Measurements from ENCODE around the gene ZC3H10. TPM values are rescaled to one million over a fixed set of nuclear protein-coding genes. Genes with fewer than 3 reads are reported as not detected.

Gene ZC3H10
- total and polyA plus RNA-seq, 2 of the 8 experiments (the other 6 are each of a cell fraction or from before 2014, with no cell fraction given) = 4.0 to 11.2 TPM

DNA sequence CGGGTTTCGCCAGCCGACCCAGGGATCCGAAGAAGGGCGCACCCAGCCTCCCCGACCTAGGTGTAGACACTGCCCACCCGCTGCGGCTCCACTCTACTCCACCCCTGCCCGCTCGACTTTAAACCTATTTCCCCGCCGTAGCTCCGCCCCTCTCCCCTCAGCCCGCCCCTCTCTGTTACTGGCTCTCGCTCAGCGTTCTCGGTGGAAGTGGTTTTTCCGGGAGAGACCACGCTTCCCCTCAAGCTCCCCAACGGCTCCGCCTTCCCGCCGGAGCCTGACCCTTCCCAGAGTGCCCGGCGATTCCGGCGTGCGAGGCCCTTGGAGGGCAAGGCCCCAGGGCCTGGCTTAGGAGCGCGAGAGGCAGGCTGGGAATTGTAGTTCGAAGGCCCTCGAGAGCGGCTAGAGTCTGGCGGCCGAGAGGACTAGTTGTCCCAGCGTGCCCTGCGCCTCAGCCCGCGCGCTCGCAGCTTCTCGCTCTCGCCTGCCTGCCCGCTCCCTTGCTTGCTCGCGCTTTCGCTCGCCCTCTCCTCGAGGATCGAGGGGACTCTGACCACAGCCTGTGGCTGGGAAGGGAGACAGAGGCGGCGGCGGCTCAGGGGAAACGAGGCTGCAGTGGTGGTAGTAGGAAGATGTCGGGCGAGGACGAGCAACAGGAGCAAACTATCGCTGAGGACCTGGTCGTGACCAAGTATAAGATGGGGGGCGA lies 13.8 kb upstream of the ZC3H10 start, which contains the start of gene PA2G4 (continued):
- TF ChIP-seq RNF2 (IDR thresholded peaks at IDR 0.05; ENCODE audit: borderline replicate concordance, low read depth, low read length, missing control alignments, poor library complexity, severe bottlenecking) (no peak), TAF1 (IDR thresholded peaks at IDR 0.05; ENCODE audit: low read depth, low read length) (peak; percentile 66; the same call in 1 of the 2 replicates), FOSL1 (IDR thresholded peaks at IDR 0.05; ENCODE audit: insufficient read depth, low read depth, low read length) (no peak), USF2 (IDR thresholded peaks at IDR 0.05; ENCODE audit: low read length) (no peak), PHF8 (conservative IDR thresholded peaks at IDR 0.05; ENCODE audit: low read depth, low read length) (peak; percentile 73), CTCF (IDR thresholded peaks at IDR 0.05; ENCODE audit: control extremely low read depth in 1 of 3, insufficient read depth in 1 of 3, low read depth in 1 of 3, low read length in 3 of 3) (no peak), CREB1 (IDR thresholded peaks at IDR 0.05) (peak; percentile 65), SP1 (IDR thresholded peaks at IDR 0.05; ENCODE audit: low read depth, low read length) (no peak), SP2 (IDR thresholded peaks at IDR 0.05; ENCODE audit: low read length) (no peak), CHD1 (IDR thresholded peaks at IDR 0.05; ENCODE audit: low read depth, low read length) (no peak), JUN (IDR thresholded peaks at IDR 0.05; ENCODE audit: low read depth, low read length) (no peak), JUND (IDR thresholded peaks at IDR 0.05; ENCODE audit: low read length) (no peak), KDM4A (IDR thresholded peaks at IDR 0.05; ENCODE audit: low read depth, low read length, severe bottlenecking) (peak; percentile 53)
- TF ChIP-seq, protein P1, sequence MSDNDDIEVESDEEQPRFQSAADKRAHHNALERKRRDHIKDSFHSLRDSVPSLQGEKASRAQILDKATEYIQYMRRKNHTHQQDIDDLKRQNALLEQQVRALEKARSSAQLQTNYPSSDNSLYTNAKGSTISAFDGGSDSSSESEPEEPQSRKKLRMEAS (IDR thresholded peaks at IDR 0.05) = peak; percentile 81

All from H1 (cell line).